Measurements from ENCODE around the gene AASDH. TPM values are rescaled to one million over a fixed set of nuclear protein-coding genes. Genes with fewer than 3 reads are reported as not detected.

The AASDH gene
- total and polyA plus RNA-seq, 4 donors = 2.7 to 13.3 (median 9.1) TPM

- no peak for TF ChIP-seq TAF1 (conservative IDR thresholded peaks at IDR 0.05)
- no peak for TF ChIP-seq HNF4G (IDR thresholded peaks at IDR 0.05)
These were observed 41.8 kb downstream of the AASDH start (continued) for GRCh38 chr4:56345458-56345857.

- 68% methylated on average over 1 of the region's 1 CpG for WGBS
- H3K4me1 ChIP-seq (ENCODE audit: control insufficient read depth in 4 of 4, insufficient read depth in 4 of 4, low read length in 3 of 4) = no peaks in the 10 kb centered on the region
- TF ChIP-seq FOXA2 (IDR thresholded peaks at IDR 0.05) = no peak
- no peak for TF ChIP-seq RXRA (IDR thresholded peaks at IDR 0.05)
- no peak for TF ChIP-seq REST (IDR thresholded peaks at IDR 0.05)
- no peak for TF ChIP-seq EGR1 (IDR thresholded peaks at IDR 0.05; ENCODE audit: low read depth in 2 of 2)
- no peak for TF ChIP-seq NR2F2 (IDR thresholded peaks at IDR 0.05)
- no peak for TF ChIP-seq CTCF (IDR thresholded peaks at IDR 0.05; ENCODE audit: low read depth, low read length, missing input control)
- TF ChIP-seq GABPA (IDR thresholded peaks at IDR 0.05 in 1 of 2, conservative IDR thresholded peaks at IDR 0.05 in 1 of 2) = no peak
- TF ChIP-seq HNF4A (conservative IDR thresholded peaks at IDR 0.05) = no peak
- TF ChIP-seq MAX (IDR thresholded peaks at IDR 0.05) = no peak
- no peak for TF ChIP-seq YY1 (IDR thresholded peaks at IDR 0.05)
- no peak for TF ChIP-seq TAF1 (conservative IDR thresholded peaks at IDR 0.05)
- TF ChIP-seq JUND (IDR thresholded peaks at IDR 0.05) = no peak
These were observed 44.5 kb downstream of the AASDH start for GRCh38 chr4:56342746-56343145.

GRCh38 chr4:56330691-56331090 lies 56.6 kb downstream of the AASDH start:
- TF ChIP-seq SP1 (IDR thresholded peaks at IDR 0.05) (no peak), ATF3 (IDR thresholded peaks at IDR 0.05) (no peak), EGR1 (IDR thresholded peaks at IDR 0.05; ENCODE audit: low read depth in 2 of 2) (no peak), HNF4A (conservative IDR thresholded peaks at IDR 0.05) (no peak)
- Histone ChIP-seq H3K9ac (ENCODE audit: low read depth in 1 of 2, low read length in 2 of 2) (no peak overlapping the region), H3K27ac (ENCODE audit: low read depth in 1 of 2, low read length in 2 of 2) (no peak overlapping the region), H3K4me3 (ENCODE audit: low read depth in 1 of 3, low read length in 3 of 3) (no peak overlapping the region), H3K36me3 (ENCODE audit: control insufficient read depth in 4 of 4, insufficient read depth in 3 of 4, low read depth in 1 of 4, low read length in 3 of 4) (no peaks in the 10 kb centered on the region), H3K9me3 (ENCODE audit: control insufficient read depth in 4 of 4, low read length in 3 of 4) (no peaks in the 10 kb centered on the region), H3K27me3 (ENCODE audit: control insufficient read depth in 4 of 4, insufficient read depth in 4 of 4, low read length in 3 of 4) (no peaks in the 10 kb centered on the region), H3K4me1 (ENCODE audit: control insufficient read depth in 4 of 4, insufficient read depth in 4 of 4, low read length in 3 of 4) (no peaks in the 10 kb centered on the region)
- 71% methylated on average over 2 of the region's 2 CpGs for WGBS
- no peak for DNase-seq (ENCODE audit: low spot score)

More at GRCh38 chr4:56342746-56343145, 44.5 kb downstream of the AASDH start:
- no peak overlapping the region for H3K27ac ChIP-seq (ENCODE audit: low read depth in 1 of 2, low read length in 2 of 2)
- H3K4me3 ChIP-seq (ENCODE audit: low read depth in 1 of 3, low read length in 3 of 3) = no peak overlapping the region
- DNase-seq (ENCODE audit: low spot score) = no peak
- H3K27me3 ChIP-seq (ENCODE audit: control insufficient read depth in 4 of 4, insufficient read depth in 4 of 4, low read length in 3 of 4) = no peaks in the 10 kb centered on the region
- no peak overlapping the region for H3K9ac ChIP-seq (ENCODE audit: low read depth in 1 of 2, low read length in 2 of 2)
- no peaks in the 10 kb centered on the region for H3K9me3 ChIP-seq (ENCODE audit: control insufficient read depth in 4 of 4, low read length in 3 of 4)
- peaks cover 0 to 9% (median 2%) of the 10 kb centered on the region in 4 donors for H3K36me3 ChIP-seq (ENCODE audit: control insufficient read depth in 4 of 4, insufficient read depth in 3 of 4, low read depth in 1 of 4, low read length in 3 of 4)
